MCF 10A (cell line): ENCODE results near the gene USH2A. TPM values are rescaled to one million over a fixed set of nuclear protein-coding genes. Genes with fewer than 3 reads are reported as not detected.

Experiments used
- BruUV-seq: library from RNA; stranded (reverse); fragments of 400-500 nt; replicated peaks from 2 replicates; lab custom pipeline; 2021; lab: Mats Ljungman, UMichigan
- CTCF ChIA-PET: fragments of 300-600 bp; sonication (Branson Sonifier 250); formaldehyde crosslinking; extraction: SDS; loops from one replicate; lab custom pipeline; 2021; ENCODE audit warnings: antibody characterized with exemption, inconsistent platforms; lab: Yijun Ruan, JAX
- POLR2A ChIA-PET: fragments of 300-600, 350-650 bp; sonication (Branson Sonifier 250); formaldehyde crosslinking; extraction: SDS; loops from one replicate; lab custom pipeline; 2020; ENCODE audit warnings: antibody characterized with exemption, inconsistent platforms; lab: Yijun Ruan, JAX
- DNase-seq: peaks from one replicate; pipeline ENCODE4 v3.0.0-alpha.2; 2018; ENCODE audit not compliant: unreplicated experiment
- H3K27ac Mint-ChIP-seq: one replicate; pipeline ENCODE4 v1.8.0; 2022; ENCODE audit warnings: mild to moderate bottlenecking, low read depth, mixed read lengths; ENCODE audit not compliant: unreplicated experiment
- H3K27me3 Mint-ChIP-seq: one replicate; pipeline ENCODE4 v1.8.0; 2022; ENCODE audit warnings: mixed read lengths; ENCODE audit not compliant: insufficient read depth, unreplicated experiment
- H3K36me3 Mint-ChIP-seq: one replicate; pipeline ENCODE4 v1.8.0; 2022; ENCODE audit warnings: mild to moderate bottlenecking, moderate library complexity, mixed read lengths; ENCODE audit not compliant: insufficient read depth, unreplicated experiment
- H3K4me1 Mint-ChIP-seq: one replicate; pipeline ENCODE4 v1.8.0; 2022; ENCODE audit warnings: mixed read lengths; ENCODE audit not compliant: insufficient read depth, unreplicated experiment
- H3K4me3 Mint-ChIP-seq: one replicate; pipeline ENCODE4 v1.8.0; 2022; ENCODE audit warnings: mild to moderate bottlenecking, moderate library complexity, mixed read lengths; ENCODE audit not compliant: unreplicated experiment
- H3K9me3 Mint-ChIP-seq: one replicate; pipeline ENCODE4 v1.8.0; 2022; ENCODE audit warnings: mixed read lengths; ENCODE audit not compliant: unreplicated experiment
- intact Hi-C: fragments of 100-400 bp; cut with micrococcal nuclease; formaldehyde crosslinking; loops from 2 replicates; pipeline ENCODE4 v1.14.1; 2022
- total RNA-seq: library from RNA; stranded (reverse); gene quantifications from 2 replicates; pipeline ENCODE4 v1.2.3, GENCODE V29; 2022
- TF ChIP-seq, protein P1 (sequence below): fragments of 200-600 bp; IDR thresholded peaks from one replicate; pipeline ENCODE4 v1.8.0; 2022; ENCODE audit warnings: antibody characterized with exemption, mild to moderate bottlenecking; ENCODE audit not compliant: unreplicated experiment

USH2A gene
- total RNA-seq, 1 experiment from 2014 or later = not detected

DNA sequence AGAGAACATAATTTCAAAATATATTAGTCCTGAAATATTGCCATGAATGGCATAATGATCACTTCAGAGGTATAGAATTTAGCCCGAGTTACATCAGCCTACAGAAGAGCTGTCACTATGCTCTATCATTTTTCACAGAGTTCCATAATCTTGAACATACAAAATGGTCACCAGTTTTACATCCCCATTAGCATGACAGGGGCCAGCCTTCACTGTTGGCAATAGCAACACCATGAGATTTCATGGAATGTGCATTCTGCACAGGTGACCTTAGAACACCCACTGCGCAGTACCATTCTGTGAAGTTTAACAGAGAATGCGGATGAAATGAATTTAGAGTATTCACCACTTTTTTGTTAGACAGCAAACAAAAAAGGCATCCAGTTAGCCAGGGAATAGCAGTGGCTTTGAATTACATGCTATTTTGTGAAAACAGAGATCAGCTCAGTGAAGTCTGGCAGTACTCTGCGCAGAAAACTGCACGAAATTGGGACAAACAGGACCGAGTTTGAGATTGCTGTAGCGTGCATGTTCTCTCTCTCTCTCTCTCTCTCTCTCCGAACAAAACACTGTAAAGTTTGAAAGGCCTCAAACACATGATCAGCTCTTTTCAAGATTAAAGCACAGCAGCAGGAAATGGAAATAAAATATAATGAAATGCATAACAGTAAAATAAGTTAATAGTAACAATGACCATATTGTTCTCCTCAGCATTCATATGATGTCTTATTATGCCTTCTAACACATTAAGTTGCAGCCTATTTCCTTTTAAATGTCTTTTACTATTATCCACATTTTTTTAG lies 349.3 kb downstream of the USH2A start:
- TF ChIP-seq, protein P1, sequence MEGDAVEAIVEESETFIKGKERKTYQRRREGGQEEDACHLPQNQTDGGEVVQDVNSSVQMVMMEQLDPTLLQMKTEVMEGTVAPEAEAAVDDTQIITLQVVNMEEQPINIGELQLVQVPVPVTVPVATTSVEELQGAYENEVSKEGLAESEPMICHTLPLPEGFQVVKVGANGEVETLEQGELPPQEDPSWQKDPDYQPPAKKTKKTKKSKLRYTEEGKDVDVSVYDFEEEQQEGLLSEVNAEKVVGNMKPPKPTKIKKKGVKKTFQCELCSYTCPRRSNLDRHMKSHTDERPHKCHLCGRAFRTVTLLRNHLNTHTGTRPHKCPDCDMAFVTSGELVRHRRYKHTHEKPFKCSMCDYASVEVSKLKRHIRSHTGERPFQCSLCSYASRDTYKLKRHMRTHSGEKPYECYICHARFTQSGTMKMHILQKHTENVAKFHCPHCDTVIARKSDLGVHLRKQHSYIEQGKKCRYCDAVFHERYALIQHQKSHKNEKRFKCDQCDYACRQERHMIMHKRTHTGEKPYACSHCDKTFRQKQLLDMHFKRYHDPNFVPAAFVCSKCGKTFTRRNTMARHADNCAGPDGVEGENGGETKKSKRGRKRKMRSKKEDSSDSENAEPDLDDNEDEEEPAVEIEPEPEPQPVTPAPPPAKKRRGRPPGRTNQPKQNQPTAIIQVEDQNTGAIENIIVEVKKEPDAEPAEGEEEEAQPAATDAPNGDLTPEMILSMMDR = no peak
- Mint-ChIP-seq H3K36me3 (no peaks in the 10 kb centered on the region), H3K27me3 (peaks cover 40% of the 10 kb centered on the region), H3K9me3 (no peaks in the 10 kb centered on the region), H3K4me1 (no peaks in the 10 kb centered on the region), H3K4me3 (no peak overlapping the region), H3K27ac (no peak overlapping the region)
- intact Hi-C loops = no loop called here
- POLR2A ChIA-PET = interaction anchor here (1.2 kb wide), 1 partner anchor 11 kb away, joined by 3 read pairs; no protein-coding TSS in a partner anchor
- CTCF ChIA-PET = interaction anchor here (0.5 to 1.9 kb wide), 6 partner anchors 13 to 1921 kb away, joined by 3 to 5 read pairs (median 4); no protein-coding TSS in a partner anchor
- DNase-seq = no peak
- BruUV-seq = no TSS peak

DNA sequence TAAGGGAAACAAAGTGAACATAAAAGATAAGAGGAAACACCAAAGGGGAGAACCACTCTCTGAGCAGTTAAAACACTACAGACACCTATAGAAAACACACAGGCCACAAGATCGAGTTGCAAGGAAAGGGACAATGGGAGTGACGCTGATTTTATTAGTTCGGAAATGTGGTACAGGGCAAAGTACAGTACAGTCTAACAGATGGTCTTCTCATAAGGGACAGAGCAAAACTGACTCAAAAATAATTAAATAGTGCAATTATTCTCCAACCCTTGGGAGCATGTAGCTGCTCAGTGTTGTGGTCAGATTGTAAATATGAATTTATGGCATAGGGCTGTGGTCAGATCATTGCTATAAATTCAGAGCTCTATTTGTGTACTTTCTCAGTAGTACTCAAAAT lies 352.0 kb downstream of the USH2A start:
- peaks cover 59% of the 10 kb centered on the region for H3K27me3 Mint-ChIP-seq
- intact Hi-C loops = no loop called here
- H3K27ac Mint-ChIP-seq = no peak overlapping the region
- DNase-seq = no peak
- H3K4me1 Mint-ChIP-seq = no peaks in the 10 kb centered on the region
- H3K36me3 Mint-ChIP-seq = no peaks in the 10 kb centered on the region
- ChIA-PET CTCF (interaction anchor here (0.5 to 1.9 kb wide), 6 partner anchors 32 to 520 kb away, joined by 3 to 8 read pairs (median 4); no protein-coding TSS in a partner anchor), POLR2A (no interaction called here)
- TF ChIP-seq, protein P1 = no peak
- no TSS peak for BruUV-seq
- no peak overlapping the region for H3K4me3 Mint-ChIP-seq
- no peaks in the 10 kb centered on the region for H3K9me3 Mint-ChIP-seq

DNA sequence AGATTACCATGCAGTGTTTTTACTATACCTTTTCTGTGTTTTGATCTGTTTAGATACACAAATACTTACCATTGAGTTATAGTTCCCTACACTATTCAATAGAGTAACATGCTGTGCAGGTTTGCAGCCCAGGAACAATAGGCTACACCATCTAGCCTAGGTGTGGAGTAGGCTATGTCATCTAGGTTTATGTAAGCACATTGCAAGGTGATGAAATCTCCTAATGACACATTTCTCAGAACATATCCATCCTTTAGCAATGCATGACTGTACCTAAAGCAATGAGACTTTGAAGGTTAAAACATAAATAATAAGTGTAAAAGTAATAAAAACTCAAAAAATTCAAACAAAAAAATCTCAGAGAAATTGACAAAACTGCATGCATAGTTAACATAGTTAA lies 358.6 kb downstream of the USH2A start:
- DNase-seq = peak; percentile 40
- intact Hi-C loops = no loop called here
- Mint-ChIP-seq H3K9me3 (no peaks in the 10 kb centered on the region), H3K27ac (no peak overlapping the region), H3K4me3 (no peak overlapping the region), H3K27me3 (peaks cover 57% of the 10 kb centered on the region), H3K36me3 (no peaks in the 10 kb centered on the region), H3K4me1 (no peaks in the 10 kb centered on the region)
- ChIA-PET CTCF (no interaction called here), POLR2A (interaction anchor here (0.6 kb wide), 1 partner anchor 1134 kb away, joined by 3 read pairs; no protein-coding TSS in a partner anchor)
- no TSS peak for BruUV-seq
- TF ChIP-seq, protein P1 = no peak

DNA sequence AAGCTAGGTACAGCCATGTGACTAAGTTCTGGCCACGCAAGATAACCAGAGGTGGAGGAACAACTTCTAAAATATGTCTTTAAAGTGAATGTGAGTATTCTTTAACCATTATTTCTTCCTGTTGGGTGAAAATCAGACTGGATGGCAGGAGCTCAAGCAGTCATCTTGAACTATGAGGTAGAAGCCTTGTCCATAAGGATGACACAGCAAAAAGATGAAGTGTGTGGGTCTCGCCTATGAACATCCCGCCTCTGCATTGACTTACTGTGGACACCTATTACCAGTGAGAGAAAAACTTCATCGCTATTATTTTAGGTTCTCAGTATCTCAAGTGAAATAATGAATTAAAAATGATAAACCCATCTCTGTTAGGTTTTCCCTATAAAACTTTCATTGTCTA lies 365.3 kb downstream of the USH2A start:
- ChIA-PET POLR2A (no interaction called here), CTCF (no interaction called here)
- H3K36me3 Mint-ChIP-seq = no peaks in the 10 kb centered on the region
- no TSS peak for BruUV-seq
- TF ChIP-seq, protein P1 = no peak
- intact Hi-C loops = no loop called here
- no peak for DNase-seq
- H3K4me3 Mint-ChIP-seq = no peak overlapping the region
- H3K27me3 Mint-ChIP-seq = peaks cover 65% of the 10 kb centered on the region
- no peaks in the 10 kb centered on the region for H3K9me3 Mint-ChIP-seq
- no peaks in the 10 kb centered on the region for H3K4me1 Mint-ChIP-seq
- H3K27ac Mint-ChIP-seq = no peak overlapping the region
